Breast epithelium (tissue), 3 donors: Measurements from ENCODE around the gene GAS7.

ENCODE experiments used
- CTCF ChIP-seq, 3 donors: fragments of 450-650 bp; IDR thresholded peaks; one replicate each; pipeline ENCODE4 v1.5.1; 2016 to 2017; ENCODE audit warnings: antibody characterized with exemption in 3 of 3, mild to moderate bottlenecking in 3 of 3, moderate library complexity in 3 of 3
- POLR2A ChIP-seq: fragments of 450-650 bp; IDR thresholded peaks from one replicate; pipeline ENCODE4 v1.6.1; 2016; ENCODE audit warnings: antibody characterized with exemption, mild to moderate bottlenecking, moderate library complexity
- POLR2AphosphoS5 ChIP-seq, 3 donors: sonication (generic); formaldehyde crosslinking; IDR thresholded peaks; one replicate each; pipeline ENCODE4 v1.6.1; 2017; ENCODE audit warnings: antibody characterized with exemption in 3 of 3

- TF ChIP-seq CTCF (IDR thresholded peaks at IDR 0.05) (no peak), POLR2A (no peak), POLR2AphosphoS5 (IDR thresholded peaks at IDR 0.05) (no peak)
Measured at GRCh38 chr17:9860851-9861250, 337.6 kb downstream of the GAS7 start.
